Mesenchymal stem cell (in vitro differentiated cells and primary cell): Measurements from ENCODE around the gene CLCNKA.
"Not testable (repeated sequence)": the region's sequence is repeated elsewhere in the genome, so short reads cannot be mapped to it uniquely, and the experiment has no call there.

Experiments
- DNase-seq: peaks from one replicate; pipeline ENCODE4 v3.0.0-alpha.2; 2013
- H2AFZ ChIP-seq: one replicate; pipeline ENCODE4 v1.6.1; 2013; ENCODE audit warnings: low read depth, mild to moderate bottlenecking, control low read depth, inconsistent platforms, low read length, moderate library complexity
- H2AK5ac ChIP-seq: 2 replicates; pipeline ENCODE4 v1.6.1; 2013; ENCODE audit warnings: low read length, moderate library complexity, mild to moderate bottlenecking, inconsistent platforms; ENCODE audit not compliant: severe bottlenecking
- H2BK120ac ChIP-seq: one replicate; pipeline ENCODE4 v1.6.1; 2013; ENCODE audit warnings: low read depth, mild to moderate bottlenecking, inconsistent platforms, low read length, moderate library complexity
- H2BK12ac ChIP-seq, 2 experiments: one replicate each; pipeline ENCODE4 v1.6.1; 2013; ENCODE audit warnings: inconsistent platforms in 2 of 2, low read length in 2 of 2, mild to moderate bottlenecking in 2 of 2, moderate library complexity in 2 of 2, control low read depth in 1 of 2
- H2BK15ac ChIP-seq: one replicate; pipeline ENCODE4 v1.6.1; 2013; ENCODE audit warnings: mild to moderate bottlenecking, low read depth, inconsistent platforms; ENCODE audit not compliant: poor library complexity, severe bottlenecking
- H2BK5ac ChIP-seq: 2 replicates; pipeline ENCODE4 v1.6.1; 2013; ENCODE audit warnings: low read depth, mild to moderate bottlenecking, low read length, control low read depth, inconsistent platforms; ENCODE audit not compliant: poor library complexity, severe bottlenecking
- H3K14ac ChIP-seq, 2 experiments: one replicate each; pipeline ENCODE4 v1.6.1; 2013; ENCODE audit warnings: inconsistent platforms in 2 of 2, low read length in 2 of 2, control low read depth in 1 of 2, mild to moderate bottlenecking in 1 of 2, moderate library complexity in 1 of 2
- H3K18ac ChIP-seq, 2 experiments: one replicate each; pipeline ENCODE4 v1.6.1; 2013; ENCODE audit warnings: inconsistent platforms in 2 of 2, low read length in 2 of 2, control low read depth in 1 of 2, low read depth in 1 of 2, mild to moderate bottlenecking in 1 of 2
- H3K23ac ChIP-seq, 2 experiments: one replicate each; pipeline ENCODE4 v1.6.1; 2013; ENCODE audit warnings: inconsistent platforms in 2 of 2, low read length in 2 of 2, mild to moderate bottlenecking in 2 of 2, moderate library complexity in 2 of 2, control low read depth in 1 of 2
- H3K27ac ChIP-seq: 2 replicates; pipeline ENCODE4 v1.5.1; 2013; ENCODE audit warnings: mild to moderate bottlenecking, moderate library complexity, low read length, control low read depth, inconsistent platforms; ENCODE audit not compliant: poor library complexity, severe bottlenecking
- H3K27me3 ChIP-seq, 2 experiments: 2 replicates each; pipeline versions ENCODE4 v1.6.1 to v1.7.0; 2013; ENCODE audit warnings: low read length in 2 of 2, mild to moderate bottlenecking in 2 of 2, moderate library complexity in 2 of 2, control low read depth in 1 of 2, inconsistent platforms in 1 of 2; ENCODE audit not compliant: control insufficient read depth in 1 of 2, insufficient read depth in 1 of 2
- H3K36me3 ChIP-seq, 2 experiments: 2 replicates each; pipeline versions ENCODE4 v1.6.1 to v1.7.0; 2013; ENCODE audit warnings: low read length in 2 of 2, control low read depth in 1 of 2, inconsistent platforms in 1 of 2, low read depth in 1 of 2, mild to moderate bottlenecking in 1 of 2; ENCODE audit not compliant: insufficient read depth in 2 of 2, control insufficient read depth in 1 of 2
- H3K4ac ChIP-seq, 2 experiments: one replicate each; pipeline ENCODE4 v1.6.1; 2013; ENCODE audit warnings: inconsistent platforms in 2 of 2, low read length in 2 of 2, mild to moderate bottlenecking in 2 of 2, moderate library complexity in 2 of 2, control low read depth in 1 of 2, low read depth in 1 of 2
- H3K4me1 ChIP-seq: 2 replicates; pipeline ENCODE4 v1.6.1; 2013; ENCODE audit warnings: low read depth, low read length, control low read depth; ENCODE audit not compliant: control insufficient read depth, insufficient read depth
- H3K4me2 ChIP-seq: 2 replicates; pipeline ENCODE4 v1.6.1; 2013; ENCODE audit warnings: low read length, mild to moderate bottlenecking, inconsistent platforms; ENCODE audit not compliant: poor library complexity, severe bottlenecking
- H3K4me3 ChIP-seq, 2 experiments: 2 replicates each; pipeline versions ENCODE4 v1.5.1 to v1.7.0; 2013; ENCODE audit warnings: low read length in 2 of 2, mild to moderate bottlenecking in 2 of 2, control low read depth in 1 of 2, low read depth in 1 of 2; ENCODE audit not compliant: insufficient read depth in 1 of 2
- H3K79me1 ChIP-seq: replicated peaks from 2 replicates; pipeline ENCODE4 v1.6.1; 2013; ENCODE audit warnings: mild to moderate bottlenecking, control low read depth, low read length, inconsistent platforms; ENCODE audit not compliant: poor library complexity, severe bottlenecking
- H3K9ac ChIP-seq: 2 replicates; pipeline ENCODE4 v1.7.0; 2013; ENCODE audit warnings: mild to moderate bottlenecking, low read length, moderate library complexity
- H3K9me3 ChIP-seq: 2 replicates; pipeline ENCODE4 v1.7.0; 2013; ENCODE audit warnings: mild to moderate bottlenecking, low read length; ENCODE audit not compliant: control insufficient read depth
- H4K8ac ChIP-seq: one replicate; pipeline ENCODE4 v1.6.1; 2013; ENCODE audit warnings: inconsistent platforms, mild to moderate bottlenecking, low read length, moderate library complexity
- H4K91ac ChIP-seq: one replicate; pipeline ENCODE4 v1.6.1; 2013; ENCODE audit warnings: mild to moderate bottlenecking, low read length, inconsistent platforms
- WGBS: methylation state at CpG from one replicate; pipeline ENCODE4 v1.1.7; 2013; ENCODE audit warnings: mixed read lengths; 5-methylcytosine and 5-hydroxymethylcytosine counted together

Gene CLCNKA

DNA sequence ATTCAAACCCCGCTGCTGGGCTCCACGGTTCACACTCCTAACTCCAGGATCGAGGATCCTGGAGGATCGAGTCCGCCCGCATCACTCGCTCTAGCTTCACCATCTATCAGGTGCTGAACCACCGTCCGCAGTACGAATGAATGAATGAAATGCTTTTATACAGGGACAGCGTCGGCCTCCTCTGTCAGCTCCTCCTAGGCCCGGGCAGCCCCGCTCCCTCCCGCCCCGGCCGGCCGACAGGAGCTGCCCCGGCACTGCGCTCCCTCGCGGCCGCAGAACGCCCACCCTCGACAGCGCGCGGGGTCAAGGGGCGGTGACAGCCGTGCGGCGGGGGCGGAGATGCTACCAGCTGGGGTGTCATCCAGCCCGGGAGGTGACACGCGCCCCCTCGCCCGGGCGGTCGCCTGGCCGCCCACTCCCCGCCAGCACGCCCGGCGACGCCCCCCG, 46.5 kb upstream of the CLCNKA start:
- Histone ChIP-seq H3K27ac (peak overlapping the region; percentile 50), H3K9ac (peak overlapping the region; percentile 91), H4K8ac (no peak overlapping the region), H2BK15ac (peak overlapping the region; percentile 40), H3K18ac (peak overlapping the region in 1 of 2 experiments; percentile 89), H3K79me1 (peaks cover 6% of the 10 kb centered on the region), H3K27me3 (no peaks in the 10 kb centered on the region), H4K91ac (no peak overlapping the region), H3K4me1 (peaks cover 2% of the 10 kb centered on the region), H3K4me2 (peak overlapping the region; percentile 89), H3K4ac (peak overlapping the region in 1 of 2 experiments; percentile 65), H3K23ac (peak overlapping the region in 1 of 2 experiments; percentile 88), H3K36me3 (peaks cover 12 to 26% of the 10 kb centered on the region in 2 experiments), H2BK12ac (no peak overlapping the region), H3K4me3 (peak overlapping the region; percentile 82), H3K9me3 (peaks cover 2% of the 10 kb centered on the region), H3K14ac (peak overlapping the region in 1 of 2 experiments; percentile 47), H2BK5ac (no peak overlapping the region), H2BK120ac (peak overlapping the region; percentile 76), H2AFZ (peak overlapping the region; percentile 44), H2AK5ac (no peak overlapping the region)
- peak; percentile 73 for DNase-seq
- WGBS = 2% methylated on average over 39 of the region's 47 CpGs

DNA sequence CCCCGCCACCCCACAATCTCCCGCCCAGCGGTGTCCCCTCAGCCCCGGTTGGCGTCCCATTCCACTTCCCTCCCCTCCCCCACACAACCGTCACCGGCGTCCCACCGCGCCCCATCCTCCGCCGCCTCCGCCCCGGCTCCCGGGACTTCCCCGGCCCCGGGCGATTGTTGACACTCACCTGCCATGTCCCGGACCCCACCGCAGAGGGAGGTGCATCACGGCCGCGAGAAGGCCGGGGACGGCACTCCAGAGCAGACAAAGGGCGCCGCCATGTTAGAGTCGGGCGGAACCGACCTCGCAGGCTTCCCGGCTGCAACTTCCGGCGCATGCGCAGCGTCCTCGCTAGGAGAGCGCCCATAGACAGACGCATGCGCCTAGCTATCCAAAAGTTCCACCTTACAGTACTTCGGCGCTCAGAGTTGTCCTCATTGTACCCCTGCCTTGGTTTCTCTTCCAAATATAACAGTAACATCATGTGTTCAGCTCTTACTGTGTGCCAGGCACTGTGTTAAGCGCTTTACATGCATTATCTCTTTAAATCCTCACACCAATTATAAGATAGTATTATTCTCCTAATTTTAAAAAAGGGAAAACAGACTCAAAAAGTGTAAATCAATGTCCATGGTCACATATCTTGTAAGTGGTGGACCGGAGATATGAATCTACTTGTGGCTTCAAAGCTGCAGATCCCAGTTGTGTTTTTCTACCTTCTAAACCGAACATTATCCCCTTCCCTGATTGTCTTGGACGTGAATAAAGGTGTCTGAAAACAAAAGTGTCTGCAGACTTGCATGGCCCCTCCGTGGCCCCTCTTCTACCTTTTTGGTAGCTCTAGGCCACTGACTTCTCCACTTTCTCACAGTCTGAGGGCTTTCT, 45.8 kb upstream of the CLCNKA start, which contains the start of gene ZBTB17:
ZBTB17 (minus strand) TSS at position 297 of the 876 bp plus-strand sequence. CDS start 27,606 bp downstream, outside the sequence.
- peak within 1 kb of the TSS; percentile 40 for H2BK15ac ChIP-seq
- H2BK5ac ChIP-seq = no peak within 1 kb of the TSS
- peak within 1 kb of the TSS; percentile 87 for H4K8ac ChIP-seq
- H3K4me1 ChIP-seq = peaks cover 2% of the 10 kb centered on the region
- 9% methylated on average over 41 of the region's 47 CpGs for WGBS
- no peak within 1 kb of the TSS for H2AK5ac ChIP-seq
- peak within 1 kb of the TSS; percentile 50 for H3K27ac ChIP-seq
- peaks cover 12 to 22% of the 10 kb centered on the region in 2 experiments for H3K36me3 ChIP-seq
- H3K9me3 ChIP-seq = peaks cover 4% of the 10 kb centered on the region
- H3K27me3 ChIP-seq = no peaks in the 10 kb centered on the region
- H2AFZ ChIP-seq = peak within 1 kb of the TSS; percentile 89
- H3K4me3 ChIP-seq = peak within 1 kb of the TSS; percentile 82
- peak within 1 kb of the TSS; percentile 24 to 65 for H3K4ac ChIP-seq
- H4K91ac ChIP-seq = peak within 1 kb of the TSS; percentile 70
- peak within 1 kb of the TSS in 1 of 2 experiments; percentile 47 for H3K14ac ChIP-seq
- H3K23ac ChIP-seq = peak within 1 kb of the TSS in 1 of 2 experiments; percentile 88
- peaks cover 6% of the 10 kb centered on the region for H3K79me1 ChIP-seq
- peak; percentile 92 for DNase-seq
- H3K18ac ChIP-seq = peak within 1 kb of the TSS in 1 of 2 experiments; percentile 89
- no peak within 1 kb of the TSS for H2BK12ac ChIP-seq
- H3K4me2 ChIP-seq = peak within 1 kb of the TSS; percentile 89
- H3K9ac ChIP-seq = peak within 1 kb of the TSS; percentile 91
- peak within 1 kb of the TSS; percentile 76 for H2BK120ac ChIP-seq

DNA sequence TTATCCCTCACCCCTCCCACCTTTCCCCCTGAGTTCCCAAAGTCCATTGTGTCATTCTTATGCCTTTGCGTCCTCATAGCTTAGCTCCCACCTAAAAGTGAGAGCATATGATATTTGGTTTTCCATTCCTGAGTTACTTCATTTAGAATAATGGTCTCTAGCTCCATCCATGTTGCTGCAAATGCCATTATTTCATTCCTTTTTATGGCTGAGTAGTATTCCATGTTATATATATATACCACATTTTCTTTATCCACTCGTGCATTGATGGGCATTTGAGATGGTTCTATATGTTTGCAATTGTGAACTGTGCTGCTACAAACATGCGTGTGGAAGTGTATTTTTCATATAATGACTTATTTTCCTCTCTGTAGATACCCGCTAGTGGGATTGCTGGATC, 43.9 kb upstream of the CLCNKA start:
- H3K4me3 ChIP-seq, H4K91ac ChIP-seq, H2BK15ac ChIP-seq, DNase-seq, H3K4me2 ChIP-seq, H2AFZ ChIP-seq, H4K8ac ChIP-seq, H3K79me1 ChIP-seq, H3K18ac ChIP-seq, H2BK120ac ChIP-seq, H3K23ac ChIP-seq, H3K27me3 ChIP-seq, H3K4ac ChIP-seq, H3K4me1 ChIP-seq, H2BK12ac ChIP-seq, H3K36me3 ChIP-seq, H2AK5ac ChIP-seq, H3K14ac ChIP-seq, H2BK5ac ChIP-seq, H3K9ac ChIP-seq, H3K27ac ChIP-seq: not testable (repeated sequence)
- H3K9me3 ChIP-seq = peaks cover 13% of the 10 kb centered on the region
- WGBS = 89% methylated on average over 3 of the region's 4 CpGs

DNA sequence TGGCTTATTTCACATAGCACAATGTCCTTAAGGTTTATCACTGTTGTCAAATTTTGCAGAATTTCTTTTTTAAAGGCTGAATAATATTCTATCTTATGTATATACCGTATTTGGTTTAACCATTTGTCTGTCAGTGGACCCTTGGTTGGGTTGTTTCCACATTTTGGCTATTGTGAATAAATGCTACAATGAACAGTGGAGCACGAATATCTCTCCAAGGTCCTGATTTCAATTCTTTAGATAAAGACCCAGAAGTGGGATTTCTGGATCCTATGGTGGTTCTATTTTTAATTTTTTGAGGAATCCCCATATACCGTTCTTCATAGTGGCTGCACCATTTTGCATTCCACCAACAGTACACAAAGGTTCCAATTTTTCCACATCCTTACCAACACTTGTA, 40.2 kb upstream of the CLCNKA start:
- Histone ChIP-seq H3K14ac (no peak overlapping the region), H2AFZ (no peak overlapping the region), H2BK120ac (no peak overlapping the region), H3K23ac (no peak overlapping the region), H4K8ac (no peak overlapping the region), H3K27me3 (peaks cover 0 to 4% of the 10 kb centered on the region in 2 experiments), H3K36me3 (no peaks in the 10 kb centered on the region), H4K91ac (no peak overlapping the region), H3K9me3 (peaks cover 13% of the 10 kb centered on the region), H3K79me1 (no peaks in the 10 kb centered on the region), H2AK5ac (no peak overlapping the region), H3K4ac (no peak overlapping the region), H2BK12ac (no peak overlapping the region), H3K4me1 (peaks cover under 1% of the 10 kb centered on the region), H2BK15ac (no peak overlapping the region), H2BK5ac (no peak overlapping the region), H3K4me2 (no peak overlapping the region), H3K9ac (no peak overlapping the region), H3K18ac (no peak overlapping the region), H3K27ac (no peak overlapping the region), H3K4me3 (no peak overlapping the region)
- 100% methylated on average over 1 of the region's 3 CpGs for WGBS
- DNase-seq = no peak
